Measurements from ENCODE around the gene OSGIN1.

Gene OSGIN1

GRCh38 chr16:83973581-83974385, 20.7 kb downstream of the OSGIN1 start:
- TF ChIP-seq CTCF (IDR thresholded peaks at IDR 0.05; ENCODE audit: insufficient read depth, low read depth, low read length, missing control alignments) = no peak
- DNase-seq (ENCODE audit: low read depth) = no peak
- no peak overlapping the region for H3K4me3 ChIP-seq (ENCODE audit: low read length)

- no peak for DNase-seq (ENCODE audit: low read depth)
- H3K4me3 ChIP-seq (ENCODE audit: low read length) = no peak overlapping the region
- no peak for TF ChIP-seq CTCF (IDR thresholded peaks at IDR 0.05; ENCODE audit: insufficient read depth, low read depth, low read length, missing control alignments)
Measured at GRCh38 chr16:83974475-83974874, 21.4 kb downstream of the OSGIN1 start.

- no peak for DNase-seq (ENCODE audit: low read depth)
- no peak overlapping the region for H3K4me3 ChIP-seq (ENCODE audit: low read length)
- TF ChIP-seq CTCF (IDR thresholded peaks at IDR 0.05; ENCODE audit: insufficient read depth, low read depth, low read length, missing control alignments) = no peak
Measured at GRCh38 chr16:83975590-83976260, 22.7 kb downstream of the OSGIN1 start.

GRCh38 chr16:83977056-83977815, 24.2 kb downstream of the OSGIN1 start:
- H3K4me3 ChIP-seq (ENCODE audit: low read length) = no peak overlapping the region
- DNase-seq (ENCODE audit: low read depth) = no peak
- no peak for TF ChIP-seq CTCF (IDR thresholded peaks at IDR 0.05; ENCODE audit: insufficient read depth, low read depth, low read length, missing control alignments)

- TF ChIP-seq CTCF (IDR thresholded peaks at IDR 0.05; ENCODE audit: insufficient read depth, low read depth, low read length, missing control alignments) = no peak
- no peak for DNase-seq (ENCODE audit: low read depth)
- no peak overlapping the region for H3K4me3 ChIP-seq (ENCODE audit: low read length)
Measured at GRCh38 chr16:83978401-83978904, 25.4 kb downstream of the OSGIN1 start.

GRCh38 chr16:83979441-83979840, 26.4 kb downstream of the OSGIN1 start:
- no peak for DNase-seq (ENCODE audit: low read depth)
- TF ChIP-seq CTCF (IDR thresholded peaks at IDR 0.05; ENCODE audit: insufficient read depth, low read depth, low read length, missing control alignments) = no peak
- H3K4me3 ChIP-seq (ENCODE audit: low read length) = no peak overlapping the region
